Measurements from ENCODE around the gene TNK1.

GRCh38 chr17:7367918-7368598, 12.8 kb upstream of the TNK1 start:
- TF ChIP-seq CTCF (IDR thresholded peaks at IDR 0.05; ENCODE audit: extremely low read depth in 1 of 2, insufficient read depth in 1 of 2, low read depth in 1 of 2, low read length in 2 of 2) (no peak), POLR2AphosphoS5 (IDR thresholded peaks at IDR 0.05; ENCODE audit: insufficient read depth, low read depth, low read length) (no peak), POLR2A (IDR thresholded peaks at IDR 0.05; ENCODE audit: low read depth, low read length) (no peak), EZH2 (IDR thresholded peaks at IDR 0.05; ENCODE audit: borderline replicate concordance, low read depth, low read length, severe bottlenecking) (no peak), FOS (IDR thresholded peaks at IDR 0.05; ENCODE audit: borderline replicate concordance, insufficient read depth, low read length) (no peak), MAX (IDR thresholded peaks at IDR 0.05; ENCODE audit: insufficient read depth, insufficient read length) (no peak), MYC (IDR thresholded peaks at IDR 0.05; ENCODE audit: low read depth, low read length) (no peak)
